NCI-H2227 (cell line): ENCODE data around the gene PRMT2.
A peak's percentile ranks its signal among the peaks of the same experiment; 100 is the strongest.

Source experiments
- DNase-seq: peaks from one replicate; lab custom pipeline; 2025; ENCODE audit not compliant: unreplicated experiment; lab: John Stamatoyannopoulos, UW

PRMT2 gene

GRCh38 chr21:46639489-46640386, 4.3 kb downstream of the PRMT2 start:
- peak; percentile 46 for DNase-seq

DNA sequence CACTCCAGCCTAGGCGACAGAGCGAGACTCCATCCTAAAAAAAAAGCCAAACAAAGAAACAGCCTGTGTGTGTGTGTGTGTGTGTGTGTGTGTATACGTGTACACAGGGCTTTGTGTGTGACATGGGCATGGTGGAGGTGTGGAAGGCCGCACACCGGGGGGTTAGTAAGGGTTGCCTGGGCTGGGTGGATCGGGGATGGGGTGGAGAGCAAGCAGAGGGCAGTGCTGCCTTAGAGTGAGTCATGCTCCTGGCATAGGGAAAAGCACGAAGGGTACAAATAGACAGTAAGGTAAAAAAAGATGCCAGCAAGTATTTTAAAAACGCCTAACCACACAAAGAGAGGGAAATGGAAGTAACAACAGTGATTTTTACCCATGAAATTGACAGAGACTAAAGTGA, 6.2 kb downstream of the PRMT2 start:
- DNase-seq: no peak

GRCh38 chr21:46643379-46644177, 8.1 kb downstream of the PRMT2 start:
- DNase-seq: no peak

- DNase-seq: no peak
Measured at GRCh38 chr21:46645840-46646239, 10.4 kb downstream of the PRMT2 start.

GRCh38 chr21:46646541-46647154, 11.2 kb downstream of the PRMT2 start:
- DNase-seq: peak; percentile 10

GRCh38 chr21:46648539-46648938, 13.1 kb downstream of the PRMT2 start:
- DNase-seq: no peak

DNA sequence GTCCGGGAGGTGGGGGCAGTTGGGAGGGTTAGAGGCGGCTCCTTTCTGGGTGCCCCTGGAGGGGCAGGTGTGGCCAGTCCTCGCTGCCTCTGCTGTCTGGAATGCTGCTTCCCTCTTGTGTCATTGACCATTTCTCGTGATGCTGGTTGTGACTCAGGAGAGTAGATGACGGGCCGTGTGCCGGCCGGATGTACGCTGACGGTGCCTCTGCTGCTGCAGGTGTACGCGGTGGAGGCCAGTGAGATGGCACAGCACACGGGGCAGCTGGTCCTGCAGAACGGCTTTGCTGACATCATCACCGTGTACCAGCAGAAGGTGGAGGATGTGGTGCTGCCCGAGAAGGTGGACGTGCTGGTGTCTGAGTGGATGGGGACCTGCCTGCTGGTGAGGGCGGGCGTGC, 13.9 kb downstream of the PRMT2 start:
- no peak for DNase-seq

DNA sequence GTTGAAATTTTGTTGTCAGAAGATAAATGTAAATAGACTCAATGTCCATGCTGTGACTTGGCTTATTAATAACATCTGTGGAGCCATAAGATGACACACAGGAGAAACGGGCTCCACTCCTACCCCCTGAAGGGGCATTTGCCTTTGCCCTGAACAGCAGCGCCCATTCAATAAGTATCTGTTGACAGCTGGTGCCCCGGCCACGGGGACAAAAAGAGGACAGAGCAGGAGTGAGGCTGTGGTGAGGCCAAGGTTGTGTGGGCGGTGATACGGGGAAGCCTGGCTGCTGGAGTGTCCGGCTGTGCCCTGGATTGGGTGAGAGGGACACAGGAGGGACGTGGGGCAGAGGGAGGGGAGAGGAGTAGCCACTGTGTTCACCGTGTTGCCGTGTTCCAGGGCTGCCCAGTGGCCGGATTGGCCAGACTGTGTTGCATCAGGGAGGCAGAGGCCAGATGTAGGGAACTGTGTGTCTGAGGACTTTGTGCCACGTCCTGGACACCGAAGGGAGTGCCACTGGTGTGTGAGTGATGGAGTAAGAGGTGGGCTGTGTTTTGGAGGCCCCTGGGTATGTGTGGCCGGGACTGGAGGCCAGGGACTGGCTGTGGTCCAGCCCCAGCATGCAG, 15.1 kb downstream of the PRMT2 start:
- no peak for DNase-seq

GRCh38 chr21:46651121-46651520, 15.6 kb downstream of the PRMT2 start:
- no peak for DNase-seq

- DNase-seq: no peak
Measured at GRCh38 chr21:46655230-46655629, 19.8 kb downstream of the PRMT2 start.

DNA sequence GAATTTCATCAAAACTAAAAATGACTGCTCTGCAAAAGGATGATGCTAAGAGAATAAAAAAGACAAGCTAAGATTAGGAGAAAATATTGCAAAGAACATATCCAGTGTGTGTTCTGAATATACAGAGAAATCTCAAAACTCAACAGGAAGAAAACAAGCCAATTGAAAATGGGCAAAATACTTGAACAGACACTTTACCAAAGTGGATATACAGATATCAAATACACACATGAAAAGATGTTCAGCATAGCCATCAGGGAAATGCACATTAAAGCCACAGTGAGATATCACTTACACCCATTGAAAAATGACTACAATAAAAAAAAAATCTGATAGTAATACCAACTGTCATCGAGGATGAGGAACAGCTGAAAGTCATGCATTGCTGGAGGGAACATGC, 21.3 kb downstream of the PRMT2 start:
- no peak for DNase-seq

DNA sequence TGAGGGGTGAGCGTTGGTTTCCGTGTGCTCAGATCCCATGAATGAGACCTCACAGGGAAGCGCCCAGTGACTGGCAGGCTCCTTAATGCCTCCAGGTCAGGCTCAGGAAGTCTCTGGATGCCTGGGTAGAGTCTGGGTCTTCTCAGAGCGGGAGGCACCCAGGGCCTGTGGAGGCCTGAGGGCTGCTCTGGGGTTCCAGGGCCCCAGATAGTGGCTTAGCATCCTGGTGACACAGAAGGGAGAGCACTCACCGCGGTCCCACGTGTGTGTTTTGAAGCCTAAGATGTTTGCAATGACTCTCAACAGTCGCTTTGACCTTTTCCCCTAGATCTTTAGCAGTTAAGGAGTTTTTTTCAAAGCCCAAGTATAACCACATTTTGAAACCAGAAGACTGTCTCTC, 25.0 kb downstream of the PRMT2 start:
- no peak for DNase-seq

- no peak for DNase-seq
Measured at GRCh38 chr21:46661211-46661625, 25.7 kb downstream of the PRMT2 start.

DNA sequence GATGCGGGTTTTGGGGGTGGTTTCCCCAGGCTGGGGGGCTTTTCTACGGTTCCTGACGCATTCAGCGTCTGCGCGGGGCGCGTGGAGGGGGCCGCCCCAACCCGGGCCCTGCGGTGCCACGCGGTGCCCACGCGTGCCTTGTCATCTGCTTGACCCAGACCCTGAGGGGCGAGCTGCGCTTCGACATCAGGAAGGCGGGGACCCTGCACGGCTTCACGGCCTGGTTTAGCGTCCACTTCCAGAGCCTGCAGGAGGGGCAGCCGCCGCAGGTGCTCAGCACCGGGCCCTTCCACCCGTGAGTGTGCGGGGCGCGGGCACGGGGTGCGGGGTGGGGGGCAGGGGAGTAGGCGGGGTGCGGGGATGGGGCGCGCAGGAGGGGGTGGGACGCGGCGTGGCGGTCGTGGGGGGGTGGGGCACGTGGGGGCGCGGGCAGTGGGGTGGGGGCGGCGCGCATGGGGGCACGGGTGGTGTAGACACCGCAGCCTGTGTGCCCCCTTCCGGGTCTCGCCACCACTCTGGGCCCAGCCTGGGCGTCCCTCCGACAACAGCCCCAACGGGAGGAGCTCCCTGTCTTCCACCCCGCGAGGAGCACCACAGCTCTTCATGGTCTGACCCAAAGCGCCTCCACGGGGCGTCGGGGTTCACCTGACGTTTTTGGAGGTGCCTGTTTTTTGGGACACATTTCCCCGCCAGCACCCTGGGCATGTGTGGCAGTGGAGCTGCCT, 26.3 kb downstream of the PRMT2 start:
- no peak for DNase-seq

DNA sequence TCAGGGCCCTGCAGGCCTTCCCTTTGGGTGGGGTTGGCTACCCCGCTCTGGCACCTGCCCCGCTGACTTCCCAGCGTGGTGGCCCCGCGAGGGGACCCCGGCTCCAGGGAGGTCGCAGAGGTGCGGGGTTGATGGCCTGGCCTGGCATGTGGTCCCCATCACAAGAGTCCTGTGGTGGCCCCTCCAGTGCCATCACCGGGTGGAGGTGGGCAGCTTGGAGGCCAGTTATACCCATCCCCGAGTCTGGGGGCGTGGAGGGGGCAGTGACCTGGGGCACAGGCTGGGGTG, 26.8 kb downstream of the PRMT2 start:
- DNase-seq: no peak

GRCh38 chr21:46662765-46663500, 27.5 kb downstream of the PRMT2 start:
- no peak for DNase-seq

GRCh38 chr21:46663754-46664153, 28.3 kb downstream of the PRMT2 start:
- DNase-seq: no peak

- DNase-seq: no peak
Measured at GRCh38 chr21:46664316-46664995, 29.0 kb downstream of the PRMT2 start.

GRCh38 chr21:46665566-46665965, 30.1 kb downstream of the PRMT2 start:
- DNase-seq: no peak
